GM12878 (cell line): ENCODE data around the gene SCIMP. TPM values are rescaled to one million over a fixed set of nuclear protein-coding genes. Genes with fewer than 3 reads are reported as not detected.

Experiments
- BHLHE40 ChIP-seq, 2 experiments: fragments of 450-650 bp in 1 of 2; IDR thresholded peaks; 2 replicates each; pipeline ENCODE4 v1.6.1; 2011 to 2017; ENCODE audit warnings: low read depth in 2 of 2, borderline replicate concordance in 1 of 2, improper control_type of control experiment in 1 of 2, low read length in 1 of 2, mild to moderate bottlenecking in 1 of 2
- BRCA1 ChIP-seq: IDR thresholded peaks from 2 replicates; pipeline ENCODE4 v1.6.1; 2011; ENCODE audit warnings: low read depth, low read length, improper control_type of control experiment
- CHD2 ChIP-seq: IDR thresholded peaks from 2 replicates; pipeline ENCODE4 v1.6.1; 2011; ENCODE audit warnings: low read depth, low read length, improper control_type of control experiment, borderline replicate concordance
- ESRRA ChIP-seq: IDR thresholded peaks from 2 replicates; pipeline ENCODE4 v1.6.1; 2012; ENCODE audit warnings: mild to moderate bottlenecking, low read length, improper control_type of control experiment
- HDAC6 ChIP-seq: fragments of 200-600 bp; sonication (generic); IDR thresholded peaks from one replicate; pipeline ENCODE4 v1.8.0; 2017; ENCODE audit warnings: antibody characterized with exemption; ENCODE audit not compliant: unreplicated experiment
- IRF5 ChIP-seq: fragments of 450-650 bp; IDR thresholded peaks from 2 replicates; pipeline ENCODE4 v1.6.1; 2017; ENCODE audit warnings: borderline replicate concordance
- KDM1A ChIP-seq: fragments of 200-600 bp; sonication (generic); IDR thresholded peaks from 2 replicates; pipeline ENCODE4 v1.6.1; 2016; ENCODE audit warnings: borderline replicate concordance
- PML ChIP-seq: IDR thresholded peaks from 2 replicates; pipeline ENCODE4 v1.6.1; 2012; ENCODE audit warnings: low read length, inconsistent platforms
- POLR2AphosphoS2 ChIP-seq: IDR thresholded peaks from 2 replicates; pipeline ENCODE4 v1.6.1; 2011; ENCODE audit warnings: low read depth, mild to moderate bottlenecking, low read length, improper control_type of control experiment, moderate library complexity
- POLR2AphosphoS5 ChIP-seq: IDR thresholded peaks from 2 replicates; pipeline ENCODE4 v1.6.1; 2011; ENCODE audit warnings: mild to moderate bottlenecking, low read length, inconsistent platforms
- SIN3A ChIP-seq: IDR thresholded peaks from 2 replicates; pipeline ENCODE4 v1.6.1; 2012; ENCODE audit warnings: low read depth, low read length, improper control_type of control experiment
- TCF3 ChIP-seq: IDR thresholded peaks from 2 replicates; pipeline ENCODE4 v1.6.1; 2012; ENCODE audit warnings: low read depth, mild to moderate bottlenecking, low read length, borderline replicate concordance; ENCODE audit not compliant: insufficient read depth
- ZNF687 ChIP-seq: fragments of 450-650 bp; IDR thresholded peaks from 2 replicates; pipeline ENCODE4 v1.6.1; 2017; ENCODE audit warnings: mild to moderate bottlenecking, moderate library complexity
- polyA plus RNA-seq, 11 experiments: library from polyadenylated mRNA; depleted of rRNA in 4 of 11; unstranded in 6 of 11; stranded (reverse) in 5 of 11; fragments of >200 nt; fragmentation: Nextera tagmentation in 4 of 11; fragmentation: Illumina TruSeq in 1 of 11; extraction: Ambion mirVana in 4 of 11; extraction: Trizol in 1 of 11; gene quantifications; 1 replicate in 1 of 11; 2 replicates in 10 of 11; pipeline versions ENCODE4 v1.2.1 to v1.2.3, GENCODE V29; 2011 to 2016; ENCODE audit warnings: inconsistent platforms in 2 of 11, missing spikeins in 2 of 11, low read depth in 1 of 11
- total RNA-seq, 4 experiments: library from RNA; depleted of rRNA in 3 of 4; stranded (reverse); fragments of >200 nt in 3 of 4; fragmentation: Illumina TruSeq in 1 of 4; extraction: Trizol in 1 of 4; gene quantifications; 2 replicates each; pipeline versions ENCODE4 v1.2.1 to v1.2.3, GENCODE V29; 2013 to 2021
- TF ChIP-seq, protein P1 (sequence below): fragments of 450-650 bp; IDR thresholded peaks from 2 replicates; pipeline ENCODE4 v1.6.1; 2017; ENCODE audit warnings: mild to moderate bottlenecking, moderate library complexity
- TF ChIP-seq, protein P2 (sequence below): fragments of 450-650 bp; formaldehyde crosslinking; IDR thresholded peaks from 2 replicates; pipeline ENCODE4 v1.4.0; 2020; ENCODE audit warnings: mild to moderate bottlenecking, moderate library complexity

SCIMP gene
- total and polyA plus RNA-seq, 10 of the 15 experiments (the other 5 are each of a cell fraction or from before 2014, with no cell fraction given): 56.7 to 151 (median 95.0) TPM

DNA sequence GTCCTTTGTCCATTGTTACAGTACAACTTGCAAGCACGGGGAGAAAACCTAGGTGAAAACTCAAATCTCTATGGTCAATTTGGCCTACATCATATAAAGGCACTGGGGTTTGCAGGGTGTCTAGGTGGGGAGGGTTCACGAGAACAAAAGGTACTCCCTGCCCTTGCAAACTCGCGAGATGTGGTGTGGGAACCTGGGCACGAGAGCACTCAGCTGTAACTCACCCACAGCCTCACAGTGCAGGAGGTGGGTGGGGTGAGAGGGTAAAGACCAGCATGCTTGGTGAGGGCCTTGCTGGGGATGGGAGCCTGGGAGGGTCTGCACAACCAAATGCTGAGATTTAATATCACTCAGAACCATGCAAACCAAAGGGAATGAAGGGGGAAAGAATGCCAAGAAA, 24.6 kb downstream of the SCIMP start (continued):
- TF ChIP-seq ZNF687: peak; percentile 69
- TF ChIP-seq POLR2AphosphoS2: 0 out of 2 replicates have a peak, but pooled peaks have one; percentile 12
- peak; percentile 22; the same call in 1 of the 2 replicates for TF ChIP-seq PML
- TF ChIP-seq CHD2: peak; percentile 94
- TF ChIP-seq POLR2AphosphoS5: peak; percentile 54; the same call in 1 of the 2 replicates
- TF ChIP-seq BHLHE40 (IDR thresholded peaks at IDR 0.05; ENCODE audit: borderline replicate concordance in 1 of 2, low read depth in 2 of 2, low read length in 1 of 2): peak; percentile 49 to 75; a peak in 3 of 4 replicates
- no peak for TF ChIP-seq TCF3
- TF ChIP-seq, protein P1, sequence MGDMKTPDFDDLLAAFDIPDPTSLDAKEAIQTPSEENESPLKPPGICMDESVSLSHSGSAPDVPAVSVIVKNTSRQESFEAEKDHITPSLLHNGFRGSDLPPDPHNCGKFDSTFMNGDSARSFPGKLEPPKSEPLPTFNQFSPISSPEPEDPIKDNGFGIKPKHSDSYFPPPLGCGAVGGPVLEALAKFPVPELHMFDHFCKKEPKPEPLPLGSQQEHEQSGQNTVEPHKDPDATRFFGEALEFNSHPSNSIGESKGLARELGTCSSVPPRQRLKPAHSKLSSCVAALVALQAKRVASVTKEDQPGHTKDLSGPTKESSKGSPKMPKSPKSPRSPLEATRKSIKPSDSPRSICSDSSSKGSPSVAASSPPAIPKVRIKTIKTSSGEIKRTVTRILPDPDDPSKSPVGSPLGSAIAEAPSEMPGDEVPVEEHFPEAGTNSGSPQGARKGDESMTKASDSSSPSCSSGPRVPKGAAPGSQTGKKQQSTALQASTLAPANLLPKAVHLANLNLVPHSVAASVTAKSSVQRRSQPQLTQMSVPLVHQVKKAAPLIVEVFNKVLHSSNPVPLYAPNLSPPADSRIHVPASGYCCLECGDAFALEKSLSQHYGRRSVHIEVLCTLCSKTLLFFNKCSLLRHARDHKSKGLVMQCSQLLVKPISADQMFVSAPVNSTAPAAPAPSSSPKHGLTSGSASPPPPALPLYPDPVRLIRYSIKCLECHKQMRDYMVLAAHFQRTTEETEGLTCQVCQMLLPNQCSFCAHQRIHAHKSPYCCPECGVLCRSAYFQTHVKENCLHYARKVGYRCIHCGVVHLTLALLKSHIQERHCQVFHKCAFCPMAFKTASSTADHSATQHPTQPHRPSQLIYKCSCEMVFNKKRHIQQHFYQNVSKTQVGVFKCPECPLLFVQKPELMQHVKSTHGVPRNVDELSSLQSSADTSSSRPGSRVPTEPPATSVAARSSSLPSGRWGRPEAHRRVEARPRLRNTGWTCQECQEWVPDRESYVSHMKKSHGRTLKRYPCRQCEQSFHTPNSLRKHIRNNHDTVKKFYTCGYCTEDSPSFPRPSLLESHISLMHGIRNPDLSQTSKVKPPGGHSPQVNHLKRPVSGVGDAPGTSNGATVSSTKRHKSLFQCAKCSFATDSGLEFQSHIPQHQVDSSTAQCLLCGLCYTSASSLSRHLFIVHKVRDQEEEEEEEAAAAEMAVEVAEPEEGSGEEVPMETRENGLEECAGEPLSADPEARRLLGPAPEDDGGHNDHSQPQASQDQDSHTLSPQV: peak; percentile 45; the same call in 1 of the 2 replicates
- TF ChIP-seq HDAC6: no peak
- TF ChIP-seq, protein P2, sequence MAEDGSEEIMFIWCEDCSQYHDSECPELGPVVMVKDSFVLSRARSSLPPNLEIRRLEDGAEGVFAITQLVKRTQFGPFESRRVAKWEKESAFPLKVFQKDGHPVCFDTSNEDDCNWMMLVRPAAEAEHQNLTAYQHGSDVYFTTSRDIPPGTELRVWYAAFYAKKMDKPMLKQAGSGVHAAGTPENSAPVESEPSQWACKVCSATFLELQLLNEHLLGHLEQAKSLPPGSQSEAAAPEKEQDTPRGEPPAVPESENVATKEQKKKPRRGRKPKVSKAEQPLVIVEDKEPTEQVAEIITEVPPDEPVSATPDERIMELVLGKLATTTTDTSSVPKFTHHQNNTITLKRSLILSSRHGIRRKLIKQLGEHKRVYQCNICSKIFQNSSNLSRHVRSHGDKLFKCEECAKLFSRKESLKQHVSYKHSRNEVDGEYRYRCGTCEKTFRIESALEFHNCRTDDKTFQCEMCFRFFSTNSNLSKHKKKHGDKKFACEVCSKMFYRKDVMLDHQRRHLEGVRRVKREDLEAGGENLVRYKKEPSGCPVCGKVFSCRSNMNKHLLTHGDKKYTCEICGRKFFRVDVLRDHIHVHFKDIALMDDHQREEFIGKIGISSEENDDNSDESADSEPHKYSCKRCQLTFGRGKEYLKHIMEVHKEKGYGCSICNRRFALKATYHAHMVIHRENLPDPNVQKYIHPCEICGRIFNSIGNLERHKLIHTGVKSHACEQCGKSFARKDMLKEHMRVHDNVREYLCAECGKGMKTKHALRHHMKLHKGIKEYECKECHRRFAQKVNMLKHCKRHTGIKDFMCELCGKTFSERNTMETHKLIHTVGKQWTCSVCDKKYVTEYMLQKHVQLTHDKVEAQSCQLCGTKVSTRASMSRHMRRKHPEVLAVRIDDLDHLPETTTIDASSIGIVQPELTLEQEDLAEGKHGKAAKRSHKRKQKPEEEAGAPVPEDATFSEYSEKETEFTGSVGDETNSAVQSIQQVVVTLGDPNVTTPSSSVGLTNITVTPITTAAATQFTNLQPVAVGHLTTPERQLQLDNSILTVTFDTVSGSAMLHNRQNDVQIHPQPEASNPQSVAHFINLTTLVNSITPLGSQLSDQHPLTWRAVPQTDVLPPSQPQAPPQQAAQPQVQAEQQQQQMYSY (CRISPR knock-in tag): no peak
- peak; percentile 55; the same call in 1 of the 2 replicates for TF ChIP-seq BRCA1
- no peak for TF ChIP-seq SIN3A
- no peak for TF ChIP-seq KDM1A
- no peak for TF ChIP-seq IRF5
- TF ChIP-seq ESRRA: no peak
